GM23338 (cell line): ENCODE results near the gene RANBP6. TPM values are rescaled to one million over a fixed set of nuclear protein-coding genes. Genes with fewer than 3 reads are reported as not detected.

Experiments used
- ATAC-seq: fragments of 200-7000 bp; cut with Tn5 transposase; 3 replicates; pipeline ENCODE4 v1.9.1; 2020
- DNase-seq: peaks from one replicate; pipeline ENCODE4 v3.0.0-alpha.2; 2015; ENCODE audit warnings: low spot score
- H2AFZ ChIP-seq: fragments of 200-600 bp; sonication (generic); 2 replicates; pipeline ENCODE4 v1.8.0; 2016; ENCODE audit warnings: antibody characterized with exemption, mild to moderate bottlenecking, moderate library complexity
- H3F3A ChIP-seq: fragments of 200-600 bp; sonication (generic); replicated peaks from 2 replicates; pipeline ENCODE4 v1.8.0; 2017; ENCODE audit warnings: antibody characterized with exemption, mixed run types, low read depth
- H3K27ac ChIP-seq: fragments of 200-600 bp; sonication (generic); 2 replicates; pipeline ENCODE4 v1.6.1; 2016; ENCODE audit warnings: low read depth
- H3K27me3 ChIP-seq: fragments of 200-600 bp; sonication (generic); 2 replicates; pipeline ENCODE4 v1.8.0; 2016; ENCODE audit warnings: mild to moderate bottlenecking, mixed run types, moderate library complexity; ENCODE audit not compliant: insufficient read depth
- H3K36me3 ChIP-seq: fragments of 200-600 bp; sonication (generic); 2 replicates; pipeline ENCODE4 v1.8.0; 2016; ENCODE audit warnings: mild to moderate bottlenecking; ENCODE audit not compliant: insufficient read depth
- H3K4me1 ChIP-seq: fragments of 200-600 bp; sonication (generic); 2 replicates; pipeline ENCODE4 v1.8.0; 2016; ENCODE audit warnings: mild to moderate bottlenecking, moderate library complexity; ENCODE audit not compliant: insufficient read depth
- H3K4me2 ChIP-seq: fragments of 200-600 bp; sonication (generic); 2 replicates; pipeline ENCODE4 v1.7.1; 2017; ENCODE audit warnings: mixed run types
- H3K4me3 ChIP-seq: fragments of 200-600 bp; sonication (generic); 2 replicates; pipeline ENCODE4 v1.6.1; 2016; ENCODE audit warnings: mixed run types
- H3K79me2 ChIP-seq: fragments of 200-600 bp; sonication (generic); replicated peaks from 2 replicates; pipeline ENCODE4 v1.8.0; 2017; ENCODE audit warnings: mild to moderate bottlenecking; ENCODE audit not compliant: insufficient read depth
- H3K9me2 ChIP-seq: fragments of 200-600 bp; sonication (generic); 2 replicates; pipeline ENCODE4 v1.8.0; 2017; ENCODE audit not compliant: insufficient read depth
- H4K20me1 ChIP-seq: fragments of 200-600 bp; sonication (generic); replicated peaks from 2 replicates; pipeline ENCODE4 v1.8.0; 2017; ENCODE audit warnings: mild to moderate bottlenecking; ENCODE audit not compliant: insufficient read depth
- H3K27ac Mint-ChIP-seq: 2 replicates; pipeline ENCODE4 v1.8.0; 2020; ENCODE audit warnings: inconsistent platforms, mild to moderate bottlenecking, moderate library complexity, mixed read lengths
- H3K27me3 Mint-ChIP-seq: 3 replicates; pipeline ENCODE4 v1.8.0; 2022; ENCODE audit warnings: low read depth, mild to moderate bottlenecking, moderate library complexity, mixed read lengths, inconsistent platforms; ENCODE audit not compliant: insufficient read depth, poor library complexity
- H3K36me3 Mint-ChIP-seq: 3 replicates; pipeline ENCODE4 v1.8.0; 2021; ENCODE audit warnings: low read depth, mild to moderate bottlenecking, inconsistent platforms, moderate library complexity, mixed read lengths
- H3K4me1 Mint-ChIP-seq: 3 replicates; pipeline ENCODE4 v1.8.0; 2020; ENCODE audit warnings: mild to moderate bottlenecking, inconsistent platforms, mixed read lengths
- H3K4me3 Mint-ChIP-seq: 3 replicates; pipeline ENCODE4 v1.8.0; 2021; ENCODE audit warnings: moderate library complexity, mild to moderate bottlenecking, inconsistent platforms, mixed read lengths
- H3K9me3 Mint-ChIP-seq: 3 replicates; pipeline ENCODE4 v1.8.0; 2020; ENCODE audit warnings: moderate library complexity, mild to moderate bottlenecking, inconsistent platforms, mixed read lengths
- CREB1 ChIP-seq: fragments of 250-450 bp; sonication (Bioruptor Pico); IDR thresholded peaks from 2 replicates; pipeline ENCODE4 v1.5.0; 2020; ENCODE audit warnings: low read depth, mild to moderate bottlenecking, moderate library complexity
- EZH2 ChIP-seq: fragments of 200-600 bp; sonication (generic); IDR thresholded peaks from one replicate; pipeline ENCODE4 v1.8.0; 2017; ENCODE audit warnings: antibody characterized with exemption, mild to moderate bottlenecking, low read depth; ENCODE audit not compliant: unreplicated experiment
- EZH2phosphoT487 ChIP-seq: fragments of 200-600 bp; sonication (generic); IDR thresholded peaks from one replicate; pipeline ENCODE4 v1.8.1; 2018; ENCODE audit warnings: antibody characterized with exemption; ENCODE audit not compliant: unreplicated experiment
- NANOG ChIP-seq: IDR thresholded peaks from 2 replicates; pipeline ENCODE4 v1.6.1; 2016; ENCODE audit warnings: antibody characterized with exemption, borderline replicate concordance
- POLR2AphosphoS5 ChIP-seq: IDR thresholded peaks from 2 replicates; pipeline ENCODE4 v1.6.1; 2016; ENCODE audit warnings: antibody characterized with exemption, low read depth
- ZNF114 ChIP-seq: fragments of 250-450 bp; sonication (Bioruptor Pico); IDR thresholded peaks from 2 replicates; pipeline ENCODE4 v1.5.0; 2020; ENCODE audit warnings: mild to moderate bottlenecking, moderate library complexity
- ZNF462 ChIP-seq: fragments of 250-450 bp; sonication (Bioruptor Pico); IDR thresholded peaks from 2 replicates; pipeline ENCODE4 v1.5.0; 2020; ENCODE audit warnings: mild to moderate bottlenecking, moderate library complexity
- polyA plus RNA-seq: library from polyadenylated mRNA; unstranded; fragments of >200 nt; fragmentation: Nextera tagmentation; extraction: Ambion mirVana; gene quantifications from 2 replicates; pipeline ENCODE4 v1.2.1, GENCODE V29; 2016
- total RNA-seq: library from RNA; depleted of rRNA; stranded (reverse); fragments of >200 nt; shearing (Covaris generic); gene quantifications from 2 replicates; pipeline ENCODE4 v1.2.3, GENCODE V29; 2014

The RANBP6 gene
- total and polyA plus RNA-seq, 2 experiments from 2014 or later: 9.4 to 26.4 TPM

DNA sequence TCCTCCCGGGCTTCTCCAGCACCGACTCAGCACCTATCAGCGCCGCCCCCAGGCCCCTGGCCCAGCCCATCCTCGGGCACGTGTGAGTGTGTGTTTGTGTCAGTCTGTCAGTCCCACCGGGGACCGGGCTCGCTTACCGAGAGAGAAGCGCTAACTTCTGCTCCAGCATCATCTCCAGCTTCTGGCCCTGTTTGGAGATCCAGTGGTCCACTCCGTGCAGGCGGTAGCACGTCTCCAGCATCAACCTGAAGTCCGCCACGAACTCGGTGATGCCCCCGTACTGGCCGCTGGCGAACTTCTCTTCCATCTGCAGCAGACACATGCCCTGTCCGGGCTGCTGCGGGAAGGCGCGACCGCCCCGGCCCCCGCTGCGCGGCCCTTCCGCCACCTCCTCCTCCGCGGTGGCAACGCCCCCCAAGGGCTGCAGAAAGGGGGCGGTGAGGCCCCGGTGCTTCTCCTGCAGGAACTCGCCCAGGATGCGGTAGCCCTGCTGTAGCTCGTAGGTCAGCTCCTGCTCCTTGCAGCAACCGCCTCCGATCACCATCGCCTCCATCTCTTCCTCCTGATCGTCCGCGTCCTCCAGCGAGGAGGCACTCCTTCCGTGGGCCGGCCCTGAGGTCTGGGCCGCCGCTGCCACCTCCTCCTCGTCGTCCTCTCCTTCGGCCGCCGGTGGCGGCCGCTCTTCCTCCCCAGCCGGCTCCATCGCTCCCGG lies 8.2 kb downstream of the RANBP6 start:
- TF ChIP-seq ZNF114 (no peak), CREB1 (CRISPR knock-in tag) (0 out of 2 replicates have a peak, but pooled peaks have one; percentile 16), POLR2AphosphoS5 (peak; percentile 41; the same call in 1 of the 2 replicates), EZH2phosphoT487 (no peak)
- Histone ChIP-seq H4K20me1 (peaks cover 16% of the 10 kb centered on the region), H3K27ac (peak overlapping the region; percentile 80; the same call in 1 of the 2 replicates), H3K9me2 (no peaks in the 10 kb centered on the region), H3F3A (no peaks in the 10 kb centered on the region), H3K4me1 (peaks cover 7% of the 10 kb centered on the region), H3K36me3 (no peaks in the 10 kb centered on the region; the same call in 1 of the 2 replicates), H3K79me2 (peaks cover 75% of the 10 kb centered on the region), H3K4me2 (peak overlapping the region; percentile 78), H3K27me3 (no peaks in the 10 kb centered on the region), H3K4me3 (peak overlapping the region; percentile 88), H2AFZ (no peak overlapping the region; the same call in 1 of the 2 replicates)
- Mint-ChIP-seq H3K27me3 (peaks cover 5% of the 10 kb centered on the region), H3K4me3 (peak overlapping the region; percentile 98), H3K27ac (peak overlapping the region; percentile 96; the same call in 1 of the 2 replicates), H3K9me3 (no peaks in the 10 kb centered on the region), H3K36me3 (peaks cover 5% of the 10 kb centered on the region; the same call in 2 of the 3 replicates), H3K4me1 (peaks cover 14% of the 10 kb centered on the region)
- DNase-seq (peak; percentile 96), ATAC-seq (peak; percentile 94)

- peaks cover 20% of the 10 kb centered on the region for H4K20me1 ChIP-seq
- peak overlapping the region; percentile 78 for H3K4me2 ChIP-seq
- H3K4me3 Mint-ChIP-seq: peak overlapping the region; percentile 98
- peaks cover 14% of the 10 kb centered on the region for H3K4me1 Mint-ChIP-seq
- H3K9me2 ChIP-seq: no peaks in the 10 kb centered on the region
- no peak for DNase-seq
- no peak overlapping the region for H2AFZ ChIP-seq
- H3K4me1 ChIP-seq: peaks cover 7% of the 10 kb centered on the region
- ATAC-seq: no peak
- TF ChIP-seq EZH2: no peak
- no peak for TF ChIP-seq EZH2phosphoT487
- TF ChIP-seq NANOG: no peak
- TF ChIP-seq ZNF462 (CRISPR knock-in tag): no peak
- TF ChIP-seq POLR2AphosphoS5: no peak
- peaks cover 75% of the 10 kb centered on the region for H3K79me2 ChIP-seq
- no peaks in the 10 kb centered on the region for H3K9me3 Mint-ChIP-seq
- peak overlapping the region; percentile 88 for H3K4me3 ChIP-seq
- no peak overlapping the region for H3K27ac ChIP-seq
- no peak overlapping the region; the same call in 1 of the 2 replicates for H3K27ac Mint-ChIP-seq
- no peaks in the 10 kb centered on the region for H3K27me3 ChIP-seq
- no peaks in the 10 kb centered on the region for H3F3A ChIP-seq
- H3K36me3 Mint-ChIP-seq: peaks cover under 1% of the 10 kb centered on the region; the same call in 2 of the 3 replicates
- H3K27me3 Mint-ChIP-seq: peaks cover 5% of the 10 kb centered on the region
- H3K36me3 ChIP-seq: no peaks in the 10 kb centered on the region
Measured at GRCh38 chr9:6006749-6007057, 8.7 kb downstream of the RANBP6 start.
